T-helper 2 cell treated with Interferon-gamma antibody and Interleukin-4, amounts not matched to agents 5 μg/mL and 100 μg/mL, for 36 hours (primary cell): ENCODE data around the gene NDEL1.

ENCODE experiments used
- DNase-seq: peaks from one replicate; pipeline ENCODE4 v3.0.0; 2021; ENCODE audit warnings: low spot score
- H3K27ac Mint-ChIP-seq: one replicate; pipeline ENCODE4 v1.8.0; 2021; ENCODE audit warnings: mild to moderate bottlenecking, mixed read lengths
- H3K27me3 Mint-ChIP-seq: one replicate; pipeline ENCODE4 v1.8.0; 2021; ENCODE audit warnings: low read depth, mixed read lengths
- H3K36me3 Mint-ChIP-seq: one replicate; pipeline ENCODE4 v1.8.0; 2021; ENCODE audit warnings: low read depth, mixed read lengths
- H3K4me1 Mint-ChIP-seq: one replicate; pipeline ENCODE4 v1.8.0; 2021; ENCODE audit warnings: low read depth, mixed read lengths
- H3K4me3 Mint-ChIP-seq: one replicate; pipeline ENCODE4 v1.8.0; 2022; ENCODE audit warnings: mild to moderate bottlenecking, moderate library complexity, mixed read lengths
- H3K9me3 Mint-ChIP-seq: one replicate; pipeline ENCODE4 v1.8.0; 2021; ENCODE audit warnings: mixed read lengths

Gene NDEL1

DNA sequence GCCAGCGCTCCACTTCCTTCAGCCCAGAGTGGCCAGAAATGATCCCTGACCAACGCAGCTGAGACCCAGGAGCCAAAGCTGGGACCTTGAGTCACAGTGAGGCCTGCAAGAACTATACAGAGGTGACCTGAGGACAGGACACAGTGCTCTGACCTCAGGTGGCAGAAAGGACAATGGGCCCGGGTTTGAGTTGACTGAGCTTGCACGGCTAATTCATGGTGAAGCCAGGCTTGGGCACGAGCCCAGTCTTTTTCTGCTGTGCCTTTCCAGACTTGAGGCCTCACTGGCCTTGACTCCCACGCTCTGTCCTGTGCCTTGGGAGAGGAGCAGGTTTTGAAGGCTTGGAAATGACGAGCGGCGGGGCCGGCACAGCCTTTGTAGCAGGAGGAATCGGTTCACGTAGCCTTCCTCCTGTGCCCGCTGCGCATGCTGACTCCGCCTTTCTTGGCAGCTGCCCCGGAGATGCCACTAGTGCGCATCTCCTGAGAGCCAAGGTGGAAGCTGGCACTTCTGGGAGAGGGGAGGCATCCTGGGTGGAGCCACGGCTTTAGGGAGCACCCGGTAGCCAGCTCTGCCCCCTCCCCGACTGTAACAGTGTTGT, 34.9 kb downstream of the NDEL1 start:
- Mint-ChIP-seq H3K27ac (no peak overlapping the region), H3K36me3 (peaks cover 23% of the 10 kb centered on the region), H3K4me1 (no peaks in the 10 kb centered on the region), H3K27me3 (no peaks in the 10 kb centered on the region), H3K4me3 (no peak overlapping the region), H3K9me3 (no peaks in the 10 kb centered on the region)
- no peak for DNase-seq

GRCh38 chr17:8472663-8473062, 37.0 kb downstream of the NDEL1 start:
- Mint-ChIP-seq H3K4me1 (no peaks in the 10 kb centered on the region), H3K9me3 (no peaks in the 10 kb centered on the region), H3K4me3 (no peak overlapping the region), H3K27ac (no peak overlapping the region), H3K36me3 (peaks cover 26% of the 10 kb centered on the region), H3K27me3 (no peaks in the 10 kb centered on the region)
- DNase-seq = no peak

- Mint-ChIP-seq H3K4me3 (no peak overlapping the region), H3K27ac (peak overlapping the region; percentile 26), H3K9me3 (no peaks in the 10 kb centered on the region), H3K27me3 (no peaks in the 10 kb centered on the region), H3K4me1 (no peaks in the 10 kb centered on the region), H3K36me3 (peaks cover 24% of the 10 kb centered on the region)
- DNase-seq = no peak
Observed at GRCh38 chr17:8473451-8474192, 37.9 kb downstream of the NDEL1 start.

- Mint-ChIP-seq H3K36me3 (peaks cover 25% of the 10 kb centered on the region), H3K4me3 (no peak overlapping the region), H3K27ac (no peak overlapping the region), H3K9me3 (no peaks in the 10 kb centered on the region), H3K4me1 (no peaks in the 10 kb centered on the region), H3K27me3 (no peaks in the 10 kb centered on the region)
- no peak for DNase-seq
Observed at GRCh38 chr17:8474826-8475225, 39.1 kb downstream of the NDEL1 start.

- H3K4me3 Mint-ChIP-seq = no peak overlapping the region
- H3K27me3 Mint-ChIP-seq = no peaks in the 10 kb centered on the region
- H3K36me3 Mint-ChIP-seq = peaks cover 27% of the 10 kb centered on the region
- no peaks in the 10 kb centered on the region for H3K9me3 Mint-ChIP-seq
- no peak for DNase-seq
- no peaks in the 10 kb centered on the region for H3K4me1 Mint-ChIP-seq
- no peak overlapping the region for H3K27ac Mint-ChIP-seq
Observed at GRCh38 chr17:8475227-8475626, 39.5 kb downstream of the NDEL1 start.

GRCh38 chr17:8475781-8476180, 40.1 kb downstream of the NDEL1 start:
- H3K27ac Mint-ChIP-seq = no peak overlapping the region
- H3K36me3 Mint-ChIP-seq = peaks cover 30% of the 10 kb centered on the region

DNA sequence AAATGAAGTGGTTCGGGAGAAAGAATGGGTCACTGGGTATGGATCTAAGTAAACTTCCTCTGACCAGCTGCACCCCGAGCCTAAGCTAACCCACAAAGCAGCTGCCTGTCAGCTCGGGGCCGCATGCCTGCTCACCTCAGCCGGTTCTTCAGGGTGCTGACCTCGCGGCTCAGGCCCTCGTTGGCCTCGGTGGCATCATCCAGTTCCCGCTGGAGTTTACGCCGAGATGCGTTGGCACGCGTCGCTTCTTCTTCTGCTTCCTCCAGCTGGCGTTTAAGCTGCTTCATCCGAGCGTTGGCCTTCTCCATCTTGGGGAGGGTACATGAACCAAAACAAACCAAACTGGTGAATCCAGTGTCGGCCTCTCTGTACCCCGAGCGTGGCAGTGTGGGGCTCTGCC, 41.1 kb downstream of the NDEL1 start:
- Mint-ChIP-seq H3K27me3 (no peaks in the 10 kb centered on the region), H3K36me3 (peaks cover 33% of the 10 kb centered on the region), H3K4me1 (no peaks in the 10 kb centered on the region), H3K4me3 (no peak overlapping the region), H3K27ac (no peak overlapping the region), H3K9me3 (no peaks in the 10 kb centered on the region)
- no peak for DNase-seq

More at GRCh38 chr17:8475781-8476180, 40.1 kb downstream of the NDEL1 start:
- DNase-seq = no peak
- H3K4me1 Mint-ChIP-seq = no peaks in the 10 kb centered on the region
- no peaks in the 10 kb centered on the region for H3K9me3 Mint-ChIP-seq
- no peak overlapping the region for H3K4me3 Mint-ChIP-seq
- no peaks in the 10 kb centered on the region for H3K27me3 Mint-ChIP-seq

DNA sequence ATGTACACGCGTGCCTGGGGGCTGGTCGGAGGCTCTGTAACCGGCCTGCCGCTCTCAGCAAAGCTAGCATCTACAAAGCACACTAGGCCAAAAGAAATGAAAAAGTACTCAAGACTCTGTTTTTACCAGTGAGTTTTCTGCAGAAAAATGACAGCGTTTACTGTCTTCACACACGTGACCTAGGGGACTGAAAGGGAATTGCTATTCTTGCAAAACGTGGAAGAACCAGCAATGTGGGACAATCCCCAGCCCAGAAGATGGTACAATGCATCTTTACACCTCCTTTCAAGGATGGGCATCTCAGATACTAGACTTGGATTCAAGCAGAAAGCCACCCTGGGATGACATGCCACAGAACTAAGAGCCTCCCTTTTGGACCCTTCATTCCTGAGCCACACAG, 41.5 kb downstream of the NDEL1 start:
- Mint-ChIP-seq H3K27ac (no peak overlapping the region), H3K27me3 (no peaks in the 10 kb centered on the region), H3K9me3 (no peaks in the 10 kb centered on the region), H3K4me3 (no peak overlapping the region), H3K36me3 (peaks cover 36% of the 10 kb centered on the region), H3K4me1 (no peaks in the 10 kb centered on the region)
- DNase-seq = no peak

DNA sequence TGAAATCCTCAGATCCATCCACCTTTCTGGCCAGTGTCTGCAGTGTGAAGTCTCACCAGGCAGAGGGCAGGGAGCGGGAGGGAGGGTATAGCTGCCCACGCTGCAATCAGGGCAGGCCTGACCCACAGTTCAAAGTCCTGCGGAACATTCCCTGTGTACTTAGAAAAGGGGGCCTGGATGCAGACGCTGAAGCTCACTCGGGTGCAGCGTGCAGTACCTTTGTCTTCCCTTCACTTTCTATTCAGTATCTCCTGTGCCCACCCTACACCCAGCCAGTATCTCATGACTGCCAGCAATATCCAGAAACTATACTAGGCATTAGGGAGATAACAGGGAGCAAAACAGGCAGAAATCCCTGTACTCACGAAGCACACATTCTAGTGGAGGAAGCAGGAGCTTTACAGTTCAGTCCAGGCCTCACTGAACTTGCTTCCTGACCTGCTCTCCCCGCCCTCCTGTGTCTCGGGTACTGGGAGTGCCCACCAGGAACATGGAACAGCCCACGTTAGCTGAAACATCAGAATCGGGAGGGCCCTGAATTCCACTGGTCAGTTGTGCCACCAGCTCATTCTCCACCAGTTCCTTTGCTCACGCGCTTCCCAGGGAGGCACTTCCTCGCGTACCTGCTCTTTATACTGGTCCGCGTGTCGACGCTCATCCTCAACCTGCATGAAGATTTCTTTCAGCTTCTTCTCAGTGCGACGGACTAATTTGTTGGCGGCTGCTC, 42.2 kb downstream of the NDEL1 start:
- no peak for DNase-seq
- peaks cover 2% of the 10 kb centered on the region for H3K9me3 Mint-ChIP-seq
- no peaks in the 10 kb centered on the region for H3K4me1 Mint-ChIP-seq
- H3K27ac Mint-ChIP-seq = no peak overlapping the region
- no peak overlapping the region for H3K4me3 Mint-ChIP-seq
- H3K36me3 Mint-ChIP-seq = peaks cover 43% of the 10 kb centered on the region
- H3K27me3 Mint-ChIP-seq = no peaks in the 10 kb centered on the region

DNA sequence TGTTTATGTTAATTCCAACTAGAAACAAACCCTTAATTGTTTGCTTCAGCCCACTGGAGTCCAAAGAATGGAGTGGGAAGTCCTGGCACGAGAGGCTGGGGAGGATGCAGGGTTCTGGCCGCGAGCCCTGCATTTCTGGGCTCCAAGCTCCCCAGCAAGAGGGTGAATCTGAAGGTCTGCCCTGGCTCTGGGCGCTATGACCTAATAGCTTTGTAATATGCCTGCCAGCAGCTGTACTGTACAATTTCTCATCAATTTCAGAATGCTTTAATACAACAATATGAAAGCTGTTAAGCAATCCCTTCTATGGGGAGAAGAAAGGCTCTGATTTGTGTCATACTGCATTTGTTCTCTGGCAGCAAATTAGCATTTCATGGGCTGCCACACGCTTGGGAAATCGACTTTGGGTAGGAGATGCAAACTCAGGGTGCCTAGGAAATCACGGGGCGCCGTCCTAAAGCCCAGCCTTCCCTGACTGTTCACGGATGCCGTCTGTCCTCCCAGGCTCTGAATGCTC, 43.8 kb downstream of the NDEL1 start:
- peaks cover 7% of the 10 kb centered on the region for H3K9me3 Mint-ChIP-seq
- no peaks in the 10 kb centered on the region for H3K4me1 Mint-ChIP-seq
- no peak for DNase-seq
- no peak overlapping the region for H3K4me3 Mint-ChIP-seq
- H3K27ac Mint-ChIP-seq = no peak overlapping the region
- no peaks in the 10 kb centered on the region for H3K27me3 Mint-ChIP-seq
- H3K36me3 Mint-ChIP-seq = peaks cover 50% of the 10 kb centered on the region

GRCh38 chr17:8480011-8480976, 44.6 kb downstream of the NDEL1 start:
- Mint-ChIP-seq H3K4me3 (no peak overlapping the region), H3K27me3 (no peaks in the 10 kb centered on the region), H3K27ac (no peak overlapping the region), H3K4me1 (no peaks in the 10 kb centered on the region), H3K36me3 (peaks cover 52% of the 10 kb centered on the region), H3K9me3 (peaks cover 12% of the 10 kb centered on the region)
- DNase-seq = no peak

GRCh38 chr17:8481089-8481488, 45.4 kb downstream of the NDEL1 start:
- H3K4me1 Mint-ChIP-seq = no peaks in the 10 kb centered on the region
- no peak overlapping the region for H3K27ac Mint-ChIP-seq
- peaks cover 48% of the 10 kb centered on the region for H3K36me3 Mint-ChIP-seq
- H3K27me3 Mint-ChIP-seq = no peaks in the 10 kb centered on the region
- no peak for DNase-seq
- H3K4me3 Mint-ChIP-seq = no peak overlapping the region
- H3K9me3 Mint-ChIP-seq = peaks cover 12% of the 10 kb centered on the region

DNA sequence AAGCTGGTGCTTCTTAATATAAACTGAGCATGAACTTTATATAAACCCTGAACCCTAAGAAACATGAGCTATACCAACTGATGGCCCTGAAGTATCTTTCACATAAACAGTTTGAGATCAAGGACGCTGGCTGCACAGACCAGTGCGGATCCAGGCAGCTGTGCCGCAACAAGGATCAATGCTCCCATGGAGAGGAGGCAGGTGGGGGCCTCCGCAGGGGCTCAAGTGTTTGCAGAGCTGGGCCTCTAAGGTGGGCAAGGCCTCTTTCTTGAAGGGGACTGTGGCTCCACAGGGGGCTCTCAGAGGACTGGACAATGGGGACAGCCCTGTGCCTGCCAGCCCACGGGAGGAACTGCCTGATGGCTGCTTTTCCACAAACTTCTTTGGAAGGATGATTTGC, 46.0 kb downstream of the NDEL1 start:
- Mint-ChIP-seq H3K36me3 (peaks cover 45% of the 10 kb centered on the region), H3K4me3 (no peak overlapping the region), H3K9me3 (peaks cover 12% of the 10 kb centered on the region), H3K27me3 (no peaks in the 10 kb centered on the region), H3K27ac (no peak overlapping the region), H3K4me1 (no peaks in the 10 kb centered on the region)
- DNase-seq = no peak
